ENCODE data around the gene GFOD2. TPM values are rescaled to one million over a fixed set of nuclear protein-coding genes. Genes with fewer than 3 reads are reported as not detected.
A peak's percentile ranks its signal among the peaks of the same experiment; 100 is the strongest.

GFOD2 gene
- total and polyA plus RNA-seq, 2 of the 13 experiments (the other 11 are each of a cell fraction or from before 2014, with no cell fraction given), result 11.1 to 17.2 TPM

DNA sequence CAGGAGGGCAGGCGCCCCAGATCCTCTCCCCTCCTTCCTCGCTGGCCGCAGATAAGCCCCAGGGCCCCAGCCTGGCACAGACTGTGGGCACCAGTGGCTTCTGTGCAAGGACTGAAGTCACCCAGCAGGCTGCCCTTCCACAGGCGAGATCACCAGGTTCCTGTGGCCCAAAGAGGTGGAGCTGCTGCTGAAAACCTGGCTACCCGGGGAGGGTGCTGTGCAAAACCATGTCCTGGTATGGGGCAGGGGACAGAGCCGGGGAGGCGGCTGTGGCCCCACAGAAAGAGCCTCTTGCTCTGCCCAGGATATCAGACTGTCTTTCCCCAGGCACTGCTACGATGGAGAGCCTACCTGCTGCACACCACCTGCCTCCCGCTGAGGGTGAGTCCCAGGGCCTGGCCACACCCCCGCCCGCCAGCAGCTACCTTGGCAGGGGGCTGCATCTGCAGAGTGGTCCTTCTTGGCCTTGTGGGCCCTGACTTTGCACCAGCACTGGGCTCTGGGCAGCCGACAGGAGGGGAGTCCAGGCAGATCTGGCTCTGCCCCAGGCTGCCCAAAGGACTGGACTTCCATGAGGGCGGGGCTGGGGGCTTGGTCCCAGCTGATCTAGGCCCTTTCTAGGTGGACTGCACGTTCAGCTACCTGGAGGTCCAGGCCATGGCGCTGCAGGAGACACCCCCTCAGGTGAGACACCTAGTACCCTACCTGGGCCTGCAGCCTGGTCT is 73.6 kb downstream of the GFOD2 start (continued):
- TF ChIP-seq, protein P1, sequence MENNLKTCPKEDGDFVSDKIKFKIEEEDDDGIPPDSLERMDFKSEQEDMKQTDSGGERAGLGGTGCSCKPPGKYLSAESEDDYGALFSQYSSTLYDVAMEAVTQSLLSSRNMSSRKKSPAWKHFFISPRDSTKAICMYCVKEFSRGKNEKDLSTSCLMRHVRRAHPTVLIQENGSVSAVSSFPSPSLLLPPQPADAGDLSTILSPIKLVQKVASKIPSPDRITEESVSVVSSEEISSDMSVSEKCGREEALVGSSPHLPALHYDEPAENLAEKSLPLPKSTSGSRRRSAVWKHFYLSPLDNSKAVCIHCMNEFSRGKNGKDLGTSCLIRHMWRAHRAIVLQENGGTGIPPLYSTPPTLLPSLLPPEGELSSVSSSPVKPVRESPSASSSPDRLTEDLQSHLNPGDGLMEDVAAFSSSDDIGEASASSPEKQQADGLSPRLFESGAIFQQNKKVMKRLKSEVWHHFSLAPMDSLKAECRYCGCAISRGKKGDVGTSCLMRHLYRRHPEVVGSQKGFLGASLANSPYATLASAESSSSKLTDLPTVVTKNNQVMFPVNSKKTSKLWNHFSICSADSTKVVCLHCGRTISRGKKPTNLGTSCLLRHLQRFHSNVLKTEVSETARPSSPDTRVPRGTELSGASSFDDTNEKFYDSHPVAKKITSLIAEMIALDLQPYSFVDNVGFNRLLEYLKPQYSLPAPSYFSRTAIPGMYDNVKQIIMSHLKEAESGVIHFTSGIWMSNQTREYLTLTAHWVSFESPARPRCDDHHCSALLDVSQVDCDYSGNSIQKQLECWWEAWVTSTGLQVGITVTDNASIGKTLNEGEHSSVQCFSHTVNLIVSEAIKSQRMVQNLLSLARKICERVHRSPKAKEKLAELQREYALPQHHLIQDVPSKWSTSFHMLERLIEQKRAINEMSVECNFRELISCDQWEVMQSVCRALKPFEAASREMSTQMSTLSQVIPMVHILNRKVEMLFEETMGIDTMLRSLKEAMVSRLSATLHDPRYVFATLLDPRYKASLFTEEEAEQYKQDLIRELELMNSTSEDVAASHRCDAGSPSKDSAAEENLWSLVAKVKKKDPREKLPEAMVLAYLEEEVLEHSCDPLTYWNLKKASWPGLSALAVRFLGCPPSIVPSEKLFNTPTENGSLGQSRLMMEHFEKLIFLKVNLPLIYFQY (CRISPR knock-in tag; IDR thresholded peaks at IDR 0.05; ENCODE audit: borderline replicate concordance), result no peak
- TF ChIP-seq NR2F2 (IDR thresholded peaks at IDR 0.05; ENCODE audit: borderline replicate concordance, low read depth) (no peak), MXI1 (IDR thresholded peaks at IDR 0.05; ENCODE audit: borderline replicate concordance, low read depth, low read length) (0 out of 3 replicates have a peak, but pooled peaks have one; percentile 3), ZFYVE20 (CRISPR knock-in tag; IDR thresholded peaks at IDR 0.05; ENCODE audit: borderline replicate concordance, low read depth) (no peak), ZNF343 (CRISPR knock-in tag; IDR thresholded peaks at IDR 0.05) (0 out of 2 replicates have a peak, but pooled peaks have one; percentile 17), KLF16 (CRISPR knock-in tag; IDR thresholded peaks at IDR 0.05) (0 out of 4 replicates have a peak, but pooled peaks of 1 of the 2 experiments have one; percentile 29), ATM (IDR thresholded peaks at IDR 0.05; ENCODE audit: borderline replicate concordance) (no peak), MAFG (CRISPR knock-in tag; IDR thresholded peaks at IDR 0.05) (0 out of 2 replicates have a peak, but pooled peaks have one; percentile 12), KDM2A (CRISPR knock-in tag; IDR thresholded peaks at IDR 0.05; ENCODE audit: borderline replicate concordance, low read depth) (0 out of 2 replicates have a peak, but pooled peaks have one; percentile 31), ZNF572 (CRISPR knock-in tag; IDR thresholded peaks at IDR 0.05) (peak; percentile 89; the same call in 1 of the 2 replicates), HNRNPL (IDR thresholded peaks at IDR 0.05; ENCODE audit: low read depth, low read length) (peak; percentile 80; the same call in 1 of the 2 replicates), CERS6 (CRISPR knock-in tag; IDR thresholded peaks at IDR 0.05) (no peak), RXRA (CRISPR knock-in tag; IDR thresholded peaks at IDR 0.05) (0 out of 2 replicates have a peak, but pooled peaks have one; percentile 24), KAT2B (IDR thresholded peaks at IDR 0.05; ENCODE audit: borderline replicate concordance, low read depth, low read length) (no peak), KLF12 (CRISPR knock-in tag; IDR thresholded peaks at IDR 0.05; ENCODE audit: borderline replicate concordance) (no peak), THAP8 (CRISPR knock-in tag; IDR thresholded peaks at IDR 0.05; ENCODE audit: borderline replicate concordance) (0 out of 2 replicates have a peak, but pooled peaks have one; percentile 57), SKI (IDR thresholded peaks at IDR 0.05; ENCODE audit: partially characterized antibody) (no peak)
